Myocyte (in vitro differentiated cells): ENCODE data around the gene CNBP. TPM values are rescaled to one million over a fixed set of nuclear protein-coding genes. Genes with fewer than 3 reads are reported as not detected.
"Not testable (repeated sequence)": the region's sequence is repeated elsewhere in the genome, so short reads cannot be mapped to it uniquely, and the experiment has no call there.

Experiments
- DNase-seq: peaks from one replicate; pipeline ENCODE4 v3.0.0-alpha.2; 2012; ENCODE audit warnings: low read depth
- polyA plus RNA-seq: library from polyadenylated mRNA; unstranded; fragments of >200 nt; gene quantifications from one replicate; pipeline ENCODE4 v1.2.1, GENCODE V29; 2012; ENCODE audit warnings: missing spikeins
- total RNA-seq: library from RNA; depleted of rRNA; stranded (reverse); fragments of >200 nt; gene quantifications from 2 replicates; pipeline ENCODE4 v1.2.3, GENCODE V29; 2014

Gene CNBP
- total RNA-seq = 398 and 566 TPM in 2 replicates
- polyA plus RNA-seq = 207 TPM

- peak; percentile 96 for DNase-seq
These were observed at the start of gene CNBP for GRCh38 chr3:129183569-129184395. CNBP (minus strand) TSS chr3:129183896; CDS start chr3:129171757, 12,139 bp downstream.

- DNase-seq = no peak
These were observed 47.8 kb upstream of the CNBP start for GRCh38 chr3:129231331-129232119.

GRCh38 chr3:129230311-129231019, 46.8 kb upstream of the CNBP start:
- DNase-seq = peak; percentile 44

- DNase-seq = no peak
These were observed 45.3 kb upstream of the CNBP start for GRCh38 chr3:129228891-129229585.

GRCh38 chr3:129226374-129226773, 42.7 kb upstream of the CNBP start:
- DNase-seq = peak; percentile 98

GRCh38 chr3:129224984-129225393, 41.3 kb upstream of the CNBP start:
- peak; percentile 91 for DNase-seq

- not testable (repeated sequence) for DNase-seq
These were observed 40.7 kb upstream of the CNBP start for GRCh38 chr3:129224387-129224786.

GRCh38 chr3:129218742-129219141, 35.0 kb upstream of the CNBP start:
- no peak for DNase-seq

GRCh38 chr3:129213238-129213637, 29.5 kb upstream of the CNBP start:
- no peak for DNase-seq

- DNase-seq = peak; percentile 71
These were observed 28.1 kb upstream of the CNBP start for GRCh38 chr3:129211772-129212171.

GRCh38 chr3:129211345-129211744, 27.6 kb upstream of the CNBP start:
- DNase-seq = no peak

GRCh38 chr3:129207479-129207878, 23.8 kb upstream of the CNBP start:
- no peak for DNase-seq

GRCh38 chr3:129205109-129205832, 21.6 kb upstream of the CNBP start:
- DNase-seq = no peak

- DNase-seq = no peak
These were observed 20.8 kb upstream of the CNBP start for GRCh38 chr3:129204473-129204872.

- no peak for DNase-seq
These were observed 15.7 kb upstream of the CNBP start for GRCh38 chr3:129199366-129199765.

- no peak for DNase-seq
These were observed 13.6 kb upstream of the CNBP start for GRCh38 chr3:129197321-129197720.

- DNase-seq = no peak
These were observed 12.9 kb upstream of the CNBP start for GRCh38 chr3:129196601-129197000.

GRCh38 chr3:129195731-129196256, 12.1 kb upstream of the CNBP start:
- DNase-seq = peak; percentile 90

- DNase-seq = not testable (repeated sequence)
These were observed 6.1 kb upstream of the CNBP start for GRCh38 chr3:129189793-129190192.

- no peak for DNase-seq
These were observed 4.2 kb upstream of the CNBP start for GRCh38 chr3:129187857-129188256.
